ENCODE measurements around the gene CCRL2.
"Not testable (repeated sequence)": the region's sequence is repeated elsewhere in the genome, so short reads cannot be mapped to it uniquely, and the experiment has no call there.

CCRL2 gene

GRCh38 chr3:46380471-46381221, 26.4 kb upstream of the CCRL2 start:
- no peak for DNase-seq

- DNase-seq = no peak
Observed at GRCh38 chr3:46381625-46382024, 25.4 kb upstream of the CCRL2 start.

- no peak for DNase-seq
Observed at GRCh38 chr3:46383211-46383950, 23.7 kb upstream of the CCRL2 start.

- DNase-seq = no peak
Observed at GRCh38 chr3:46383951-46384330, 23.1 kb upstream of the CCRL2 start.

GRCh38 chr3:46386205-46386604, 20.9 kb upstream of the CCRL2 start:
- no peak for DNase-seq

GRCh38 chr3:46388847-46389246, 18.2 kb upstream of the CCRL2 start:
- not testable (repeated sequence) for DNase-seq

GRCh38 chr3:46389306-46389705, 17.8 kb upstream of the CCRL2 start:
- DNase-seq = no peak

- not testable (repeated sequence) for DNase-seq
Observed at GRCh38 chr3:46391526-46391925, 15.5 kb upstream of the CCRL2 start.

- no peak for DNase-seq
Observed at GRCh38 chr3:46393011-46393410, 14.0 kb upstream of the CCRL2 start.

- DNase-seq = no peak
Observed at GRCh38 chr3:46393554-46394434, 13.3 kb upstream of the CCRL2 start.

- no peak for DNase-seq
Observed at GRCh38 chr3:46395210-46395661, 11.8 kb upstream of the CCRL2 start.

- DNase-seq = no peak
Observed at GRCh38 chr3:46395766-46396530, 11.1 kb upstream of the CCRL2 start.

- no peak for DNase-seq
Observed at GRCh38 chr3:46397111-46397510, 9.9 kb upstream of the CCRL2 start.

- DNase-seq = no peak
Observed at GRCh38 chr3:46398186-46398955, 8.7 kb upstream of the CCRL2 start.

GRCh38 chr3:46399098-46399497, 8.0 kb upstream of the CCRL2 start:
- no peak for DNase-seq

GRCh38 chr3:46399557-46399956, 7.5 kb upstream of the CCRL2 start:
- DNase-seq = no peak

- DNase-seq = no peak
Observed at GRCh38 chr3:46400000-46400734, 6.9 kb upstream of the CCRL2 start.

GRCh38 chr3:46400846-46401245, 6.2 kb upstream of the CCRL2 start:
- DNase-seq = no peak

- DNase-seq = no peak
Observed at GRCh38 chr3:46401579-46401978, 5.5 kb upstream of the CCRL2 start.

GRCh38 chr3:46402902-46403301, 4.2 kb upstream of the CCRL2 start:
- DNase-seq = not testable (repeated sequence)

Measured in activated CD4-positive, alpha-beta T cell treated with anti-CD3 and anti-CD28 coated beads, Interleukin-2, amount 50 U/mL, for 48 hours (primary cell).